ENCODE data around the gene ZNF24.

Gene ZNF24

GRCh38 chr18:35296060-35296459 is 48.2 kb downstream of the ZNF24 start:
- H3K27ac ChIP-seq: no peak overlapping the region
- TF ChIP-seq CTCF (IDR thresholded peaks at IDR 0.05): no peak
- no peak for TF ChIP-seq ZFX (IDR thresholded peaks at IDR 0.05; ENCODE audit: borderline replicate concordance)

- TF ChIP-seq CTCF (IDR thresholded peaks at IDR 0.05) (no peak), ZFX (IDR thresholded peaks at IDR 0.05; ENCODE audit: borderline replicate concordance) (no peak)
- H3K27ac ChIP-seq: peak overlapping the region; percentile 76; the same call in 1 of the 2 replicates
Observed at GRCh38 chr18:35291166-35291565, 53.1 kb downstream of the ZNF24 start.

GRCh38 chr18:35290094-35290735 is 54.0 kb downstream of the ZNF24 start, which contains the start of gene ZSCAN30:
Gene ZSCAN30 (minus strand): TSS chr18:35290229. CDS start chr18:35264352, 25,877 bp downstream.
- peak within 1 kb of the TSS; percentile 76 for H3K27ac ChIP-seq
- TF ChIP-seq CTCF (IDR thresholded peaks at IDR 0.05) (no peak), ZFX (IDR thresholded peaks at IDR 0.05; ENCODE audit: borderline replicate concordance) (no peak)

GRCh38 chr18:35289727-35290093 is 54.5 kb downstream of the ZNF24 start:
- no peak for TF ChIP-seq CTCF (IDR thresholded peaks at IDR 0.05)
- no peak for TF ChIP-seq ZFX (IDR thresholded peaks at IDR 0.05; ENCODE audit: borderline replicate concordance)

GRCh38 chr18:35289293-35289692 is 54.9 kb downstream of the ZNF24 start:
- H3K27ac ChIP-seq: peak overlapping the region; percentile 76
- TF ChIP-seq ZFX (IDR thresholded peaks at IDR 0.05; ENCODE audit: borderline replicate concordance): no peak

More at GRCh38 chr18:35289727-35290093, 54.5 kb downstream of the ZNF24 start:
- H3K27ac ChIP-seq: peak overlapping the region; percentile 76

GRCh38 chr18:35284841-35285240 is 59.4 kb downstream of the ZNF24 start:
- H3K27ac ChIP-seq: no peak overlapping the region
- no peak for TF ChIP-seq ZFX (IDR thresholded peaks at IDR 0.05; ENCODE audit: borderline replicate concordance)
- TF ChIP-seq CTCF (IDR thresholded peaks at IDR 0.05): no peak

GRCh38 chr18:35283923-35284794 is 60.1 kb downstream of the ZNF24 start:
- no peak for TF ChIP-seq ZFX (IDR thresholded peaks at IDR 0.05; ENCODE audit: borderline replicate concordance)
- no peak for TF ChIP-seq CTCF (IDR thresholded peaks at IDR 0.05)
- no peak overlapping the region for H3K27ac ChIP-seq
